SU-DHL-6 (cell line): ENCODE results near the gene SCNM1.

ENCODE experiments used
- H2AFZ ChIP-seq: fragments of 200-600 bp; sonication (generic); 2 replicates; pipeline ENCODE4 v1.6.1; 2014; ENCODE audit warnings: low read depth, mild to moderate bottlenecking, moderate library complexity, mixed read lengths, antibody characterized with exemption, low read length; ENCODE audit not compliant: severe bottlenecking
- H3F3A ChIP-seq: fragments of 200-600 bp; shearing (Covaris generic); 2 replicates; pipeline ENCODE4 v1.6.0; 2016; ENCODE audit warnings: antibody characterized with exemption, mild to moderate bottlenecking; ENCODE audit not compliant: insufficient read depth
- H3K27ac ChIP-seq: fragments of 200-600 bp; sonication (generic); 2 replicates; pipeline ENCODE4 v1.5.1; 2016; ENCODE audit warnings: low read depth, mild to moderate bottlenecking, low read length, moderate library complexity, mixed read lengths
- H3K27me3 ChIP-seq: fragments of 200-600 bp; sonication (generic), shearing (Covaris generic); 2 replicates; pipeline ENCODE4 v1.6.0; 2014; ENCODE audit warnings: mild to moderate bottlenecking, low read length
- H3K36me3 ChIP-seq: fragments of 200-600 bp; sonication (generic); 2 replicates; pipeline ENCODE4 v1.6.1; 2014; ENCODE audit warnings: mild to moderate bottlenecking, low read length, mixed read lengths
- H3K4me2 ChIP-seq: fragments of 300-600, 200-600 bp; shearing (Covaris generic), sonication (generic); 2 replicates; pipeline ENCODE4 v1.6.0; 2014; ENCODE audit warnings: low read length, low read depth, mild to moderate bottlenecking; ENCODE audit not compliant: poor library complexity, severe bottlenecking
- H3K4me3 ChIP-seq: fragments of 200-600 bp; sonication (generic); 2 replicates; pipeline ENCODE4 v1.5.1; 2014; ENCODE audit warnings: antibody characterized with exemption, low read length, mild to moderate bottlenecking, mixed read lengths; ENCODE audit not compliant: insufficient read depth, poor library complexity, severe bottlenecking
- H3K79me2 ChIP-seq: fragments of 200-600 bp; sonication (generic); 2 replicates; pipeline ENCODE4 v1.6.1; 2014; ENCODE audit warnings: mild to moderate bottlenecking, low read length, moderate library complexity; ENCODE audit not compliant: insufficient read depth
- H3K9ac ChIP-seq: fragments of 200-600 bp; sonication (generic); 2 replicates; pipeline ENCODE4 v1.7.0; 2014; ENCODE audit warnings: mild to moderate bottlenecking, low read length
- H3K9me2 ChIP-seq: fragments of 200-600 bp; sonication (generic); replicated peaks from 2 replicates; pipeline ENCODE4 v1.6.1; 2014; ENCODE audit warnings: low read length; ENCODE audit not compliant: insufficient read depth
- H3K9me3 ChIP-seq: fragments of 200-600 bp; sonication (generic); 2 replicates; pipeline ENCODE4 v1.6.1; 2014; ENCODE audit warnings: low read length, mixed read lengths; ENCODE audit not compliant: insufficient read depth
- H4K20me1 ChIP-seq: fragments of 200-600 bp; sonication (generic); 2 replicates; pipeline ENCODE4 v1.6.1; 2014; ENCODE audit warnings: low read depth, mild to moderate bottlenecking, antibody characterized with exemption, low read length, moderate library complexity, mixed read lengths
- EZH2phosphoT487 ChIP-seq: fragments of 200-600 bp; sonication (generic), shearing (Covaris generic); conservative IDR thresholded peaks from 2 replicates; pipeline ENCODE4 v1.6.1; 2018; ENCODE audit warnings: mild to moderate bottlenecking, antibody characterized with exemption, low read length, moderate library complexity, mixed read lengths
- TF ChIP-seq, protein P1 (sequence below): fragments of 200-600 bp; sonication (generic); IDR thresholded peaks from one replicate; pipeline ENCODE4 v1.5.1; 2017; ENCODE audit warnings: antibody characterized with exemption, mild to moderate bottlenecking, low read length, moderate library complexity; ENCODE audit not compliant: insufficient read depth, poor library complexity, severe bottlenecking

SCNM1 gene

GRCh38 chr1:151171190-151171589 is 5.2 kb downstream of the SCNM1 start:
- H3K4me2 ChIP-seq, result no peak overlapping the region
- H3K36me3 ChIP-seq, result peaks cover 2% of the 10 kb centered on the region; the same call in 1 of the 2 replicates
- no peaks in the 10 kb centered on the region for H3F3A ChIP-seq
- no peaks in the 10 kb centered on the region for H3K9me3 ChIP-seq
- no peak overlapping the region for H3K9ac ChIP-seq
- H4K20me1 ChIP-seq, result no peaks in the 10 kb centered on the region
- H3K4me3 ChIP-seq, result no peak overlapping the region
- no peaks in the 10 kb centered on the region for H3K9me2 ChIP-seq
- no peak overlapping the region for H3K27ac ChIP-seq
- H3K27me3 ChIP-seq, result no peaks in the 10 kb centered on the region
- no peak for TF ChIP-seq EZH2phosphoT487
- TF ChIP-seq, protein P1, sequence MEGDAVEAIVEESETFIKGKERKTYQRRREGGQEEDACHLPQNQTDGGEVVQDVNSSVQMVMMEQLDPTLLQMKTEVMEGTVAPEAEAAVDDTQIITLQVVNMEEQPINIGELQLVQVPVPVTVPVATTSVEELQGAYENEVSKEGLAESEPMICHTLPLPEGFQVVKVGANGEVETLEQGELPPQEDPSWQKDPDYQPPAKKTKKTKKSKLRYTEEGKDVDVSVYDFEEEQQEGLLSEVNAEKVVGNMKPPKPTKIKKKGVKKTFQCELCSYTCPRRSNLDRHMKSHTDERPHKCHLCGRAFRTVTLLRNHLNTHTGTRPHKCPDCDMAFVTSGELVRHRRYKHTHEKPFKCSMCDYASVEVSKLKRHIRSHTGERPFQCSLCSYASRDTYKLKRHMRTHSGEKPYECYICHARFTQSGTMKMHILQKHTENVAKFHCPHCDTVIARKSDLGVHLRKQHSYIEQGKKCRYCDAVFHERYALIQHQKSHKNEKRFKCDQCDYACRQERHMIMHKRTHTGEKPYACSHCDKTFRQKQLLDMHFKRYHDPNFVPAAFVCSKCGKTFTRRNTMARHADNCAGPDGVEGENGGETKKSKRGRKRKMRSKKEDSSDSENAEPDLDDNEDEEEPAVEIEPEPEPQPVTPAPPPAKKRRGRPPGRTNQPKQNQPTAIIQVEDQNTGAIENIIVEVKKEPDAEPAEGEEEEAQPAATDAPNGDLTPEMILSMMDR, result no peak
- H3K79me2 ChIP-seq, result peaks cover 13% of the 10 kb centered on the region
- no peak overlapping the region for H2AFZ ChIP-seq

- no peak overlapping the region for H3K27ac ChIP-seq
- H3K36me3 ChIP-seq, result peaks cover 3% of the 10 kb centered on the region; the same call in 1 of the 2 replicates
- H3K9me3 ChIP-seq, result no peaks in the 10 kb centered on the region
- H3F3A ChIP-seq, result no peaks in the 10 kb centered on the region
- no peaks in the 10 kb centered on the region for H3K9me2 ChIP-seq
- no peak overlapping the region for H2AFZ ChIP-seq
- H3K79me2 ChIP-seq, result no peaks in the 10 kb centered on the region
- H3K4me3 ChIP-seq, result no peak overlapping the region
- H3K27me3 ChIP-seq, result no peaks in the 10 kb centered on the region
- no peak for TF ChIP-seq EZH2phosphoT487
- TF ChIP-seq, protein P1, result no peak
- no peak overlapping the region for H3K4me2 ChIP-seq
- no peak overlapping the region for H3K9ac ChIP-seq
- no peaks in the 10 kb centered on the region for H4K20me1 ChIP-seq
These were observed 9.2 kb downstream of the SCNM1 start for GRCh38 chr1:151175041-151175741.

- H3K9me3 ChIP-seq, result no peaks in the 10 kb centered on the region
- no peak within 1 kb of the TSS for H3K27ac ChIP-seq
- H3K36me3 ChIP-seq, result peaks cover 3% of the 10 kb centered on the region; the same call in 1 of the 2 replicates
- H3K9ac ChIP-seq, result no peak within 1 kb of the TSS
- H3K79me2 ChIP-seq, result no peaks in the 10 kb centered on the region
- H4K20me1 ChIP-seq, result no peaks in the 10 kb centered on the region
- H2AFZ ChIP-seq, result no peak within 1 kb of the TSS
- TF ChIP-seq, protein P1, result peak; percentile 15
- TF ChIP-seq EZH2phosphoT487, result no peak
- no peaks in the 10 kb centered on the region for H3K27me3 ChIP-seq
- H3K9me2 ChIP-seq, result no peaks in the 10 kb centered on the region
- H3F3A ChIP-seq, result no peaks in the 10 kb centered on the region
- H3K4me2 ChIP-seq, result no peak within 1 kb of the TSS
- no peak within 1 kb of the TSS for H3K4me3 ChIP-seq
These were observed 9.9 kb downstream of the SCNM1 start, which contains the start of gene TMOD4 for GRCh38 chr1:151175863-151176262. TSS of gene TMOD4 (minus strand) at chr1:151175981. CDS start at chr1:151174875, 1,106 bp downstream.
